ENCODE data around the gene CLCN6.

CLCN6 gene

GRCh38 chr1:11868331-11868980, 62.5 kb downstream of the CLCN6 start:
- no peaks in the 10 kb centered on the region for H3K27me3 ChIP-seq (ENCODE audit: insufficient read depth, low read depth, severe bottlenecking)
- no peaks in the 10 kb centered on the region for H3K9me3 ChIP-seq (ENCODE audit: severe bottlenecking)
- no peaks in the 10 kb centered on the region for H3K36me3 ChIP-seq
- no peak overlapping the region for H3K4me3 ChIP-seq (ENCODE audit: low read depth, low read length)
- TF ChIP-seq CTCF (IDR thresholded peaks at IDR 0.05; ENCODE audit: low read depth, low read length): no peak
- DNase-seq: no peak
- no peak overlapping the region for H3K27ac ChIP-seq

GRCh38 chr1:11869104-11869503, 63.1 kb downstream of the CLCN6 start:
- Histone ChIP-seq H3K27ac (no peak overlapping the region), H3K27me3 (ENCODE audit: insufficient read depth, low read depth, severe bottlenecking) (no peaks in the 10 kb centered on the region), H3K4me3 (ENCODE audit: low read depth, low read length) (no peak overlapping the region), H3K9me3 (ENCODE audit: severe bottlenecking) (no peaks in the 10 kb centered on the region), H3K36me3 (no peaks in the 10 kb centered on the region)
- no peak for TF ChIP-seq CTCF (IDR thresholded peaks at IDR 0.05; ENCODE audit: low read depth, low read length)
- no peak for DNase-seq

GRCh38 chr1:11869650-11870207, 63.7 kb downstream of the CLCN6 start:
- Histone ChIP-seq H3K36me3 (no peaks in the 10 kb centered on the region), H3K9me3 (ENCODE audit: severe bottlenecking) (no peaks in the 10 kb centered on the region), H3K4me3 (ENCODE audit: low read depth, low read length) (no peak overlapping the region), H3K27me3 (ENCODE audit: insufficient read depth, low read depth, severe bottlenecking) (no peaks in the 10 kb centered on the region), H3K27ac (no peak overlapping the region)
- TF ChIP-seq CTCF (IDR thresholded peaks at IDR 0.05; ENCODE audit: low read depth, low read length): no peak
- no peak for DNase-seq

GRCh38 chr1:11872545-11872944, 66.6 kb downstream of the CLCN6 start:
- Histone ChIP-seq H3K4me3 (ENCODE audit: low read depth, low read length) (no peak overlapping the region), H3K27me3 (ENCODE audit: insufficient read depth, low read depth, severe bottlenecking) (no peaks in the 10 kb centered on the region), H3K36me3 (no peaks in the 10 kb centered on the region), H3K9me3 (ENCODE audit: severe bottlenecking) (no peaks in the 10 kb centered on the region), H3K27ac (no peak overlapping the region)
- no peak for DNase-seq
- TF ChIP-seq CTCF (IDR thresholded peaks at IDR 0.05; ENCODE audit: low read depth, low read length): no peak

- no peak for TF ChIP-seq CTCF (IDR thresholded peaks at IDR 0.05; ENCODE audit: low read depth, low read length)
- H3K4me3 ChIP-seq (ENCODE audit: low read depth, low read length): no peak overlapping the region
- no peaks in the 10 kb centered on the region for H3K9me3 ChIP-seq (ENCODE audit: severe bottlenecking)
- H3K36me3 ChIP-seq: no peaks in the 10 kb centered on the region
- H3K27me3 ChIP-seq (ENCODE audit: insufficient read depth, low read depth, severe bottlenecking): no peaks in the 10 kb centered on the region
- peak; percentile 40 for DNase-seq
- no peak overlapping the region for H3K27ac ChIP-seq
Observed at GRCh38 chr1:11873395-11874257, 67.6 kb downstream of the CLCN6 start.

All from WERI-Rb-1 (cell line).